SH-SY5Y (cell line): ENCODE data around the gene C1orf210.

ENCODE experiments used
- GATA2 ChIP-seq: IDR thresholded peaks from 2 replicates; pipeline ENCODE4 v1.6.1; 2011; ENCODE audit warnings: mild to moderate bottlenecking, low read depth, low read length
- GATA3 ChIP-seq: IDR thresholded peaks from 2 replicates; pipeline ENCODE4 v1.6.1; 2011; ENCODE audit warnings: low read depth, mild to moderate bottlenecking, low read length, moderate library complexity

DNA sequence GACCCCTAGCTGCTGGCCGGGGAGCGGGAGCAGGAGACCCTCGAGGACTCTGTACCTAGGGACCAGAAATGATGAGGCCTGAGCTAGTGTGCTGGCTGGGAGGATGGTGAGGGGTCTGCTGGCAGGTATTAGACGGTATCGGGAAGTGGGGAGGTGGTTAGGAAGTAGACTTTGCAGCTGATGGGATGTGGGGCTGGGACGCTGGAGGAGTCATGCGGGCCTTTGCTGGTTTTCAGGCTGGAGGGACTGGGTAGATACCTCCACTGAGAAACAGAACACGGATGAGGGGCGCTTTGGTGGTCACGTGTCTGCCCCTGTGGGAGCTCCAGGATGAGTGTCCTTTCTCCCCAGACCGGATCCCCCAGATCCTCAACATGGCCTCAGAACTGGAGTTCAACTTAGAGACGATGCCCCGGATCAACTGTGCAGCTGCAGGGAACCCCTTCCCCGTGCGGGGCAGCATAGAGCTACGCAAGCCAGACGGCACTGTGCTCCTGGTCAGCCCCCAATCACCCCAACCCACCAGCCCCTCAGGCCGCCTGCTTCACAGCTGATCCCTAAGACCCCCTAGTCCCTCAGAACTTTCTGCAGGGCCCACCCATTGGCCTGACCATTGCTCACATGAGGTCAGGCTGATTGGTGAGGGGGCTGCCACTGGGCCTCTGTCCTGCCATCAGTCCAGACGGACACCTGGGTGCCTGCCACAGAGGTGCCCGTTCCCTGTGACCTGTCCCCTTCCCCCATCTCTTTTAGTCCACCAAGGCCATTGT lies 23.4 kb upstream of the C1orf210 start:
- no peak for TF ChIP-seq GATA2
- TF ChIP-seq GATA3, result no peak
